ENCODE measurements around the gene SGCE.

- TF ChIP-seq, protein P1, sequence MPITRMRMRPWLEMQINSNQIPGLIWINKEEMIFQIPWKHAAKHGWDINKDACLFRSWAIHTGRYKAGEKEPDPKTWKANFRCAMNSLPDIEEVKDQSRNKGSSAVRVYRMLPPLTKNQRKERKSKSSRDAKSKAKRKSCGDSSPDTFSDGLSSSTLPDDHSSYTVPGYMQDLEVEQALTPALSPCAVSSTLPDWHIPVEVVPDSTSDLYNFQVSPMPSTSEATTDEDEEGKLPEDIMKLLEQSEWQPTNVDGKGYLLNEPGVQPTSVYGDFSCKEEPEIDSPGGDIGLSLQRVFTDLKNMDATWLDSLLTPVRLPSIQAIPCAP (CRISPR knock-in tag; IDR thresholded peaks at IDR 0.05) = no peak
- TF ChIP-seq CTCF (IDR thresholded peaks at IDR 0.05) = no peak
Measured at GRCh38 chr7:94658826-94659225, 2.9 kb upstream of the SGCE start.

Measured in WTC11 (cell line).